Common myeloid progenitor, CD34-positive (primary cell): ENCODE results near the gene LRMDA.

Experiments used
- CTCF ChIA-PET: fragments of 350-600 bp; sonication (Branson Sonifier 250); formaldehyde crosslinking; loops from one replicate; lab custom pipeline; 2021; ENCODE audit warnings: antibody characterized with exemption; lab: Charles Lee
- POLR2A ChIA-PET: fragments of 350-600 bp; sonication (Branson Sonifier 250); formaldehyde crosslinking; loops from one replicate; lab custom pipeline; 2021; ENCODE audit warnings: antibody characterized with exemption; lab: Charles Lee
- DNase-seq, 3 donors: peaks; one replicate each; pipeline versions ENCODE4 v3.0.0 to v3.0.0-alpha.2; 2013
- H3K27ac ChIP-seq, 2 experiments: 1 replicate in 1 of 2; 2 replicates in 1 of 2; pipeline ENCODE4 v1.7.0; 2013; ENCODE audit warnings: inconsistent platforms in 2 of 2, low read length in 2 of 2, mild to moderate bottlenecking in 2 of 2, low read depth in 1 of 2, moderate library complexity in 1 of 2; ENCODE audit not compliant: severe bottlenecking in 2 of 2, insufficient read depth in 1 of 2, poor library complexity in 1 of 2
- H3K27me3 ChIP-seq, 5 experiments: replicated peaks in 2 of 5; 1 replicate in 3 of 5; 2 replicates in 2 of 5; pipeline versions ENCODE4 v1.6.1 to v1.7.0; 2013; ENCODE audit warnings: low read length in 4 of 5, mild to moderate bottlenecking in 2 of 5, moderate library complexity in 2 of 5, inconsistent platforms in 1 of 5; ENCODE audit not compliant: insufficient read depth in 5 of 5, control insufficient read depth in 4 of 5
- H3K36me3 ChIP-seq, 4 experiments: 1 replicate in 2 of 4; 2 replicates in 2 of 4; pipeline versions ENCODE4 v1.6.1 to v1.7.0; 2013; ENCODE audit warnings: low read length in 3 of 4, control low read depth in 1 of 4, mild to moderate bottlenecking in 1 of 4; ENCODE audit not compliant: control insufficient read depth in 4 of 4, insufficient read depth in 4 of 4
- H3K4me1 ChIP-seq, 4 experiments: 1 replicate in 3 of 4; 2 replicates in 1 of 4; pipeline versions ENCODE4 v1.6.1 to v1.7.1; 2013; ENCODE audit warnings: low read length in 3 of 4, mild to moderate bottlenecking in 3 of 4, control low read depth in 1 of 4, inconsistent platforms in 1 of 4, moderate library complexity in 1 of 4; ENCODE audit not compliant: control insufficient read depth in 4 of 4, insufficient read depth in 4 of 4; ENCODE audit errors: control extremely low read depth in 1 of 4
- H3K4me3 ChIP-seq, 7 experiments: 1 replicate in 4 of 7; 2 replicates in 3 of 7; pipeline versions ENCODE4 v1.5.1 to v1.7.0; 2013; ENCODE audit warnings: mild to moderate bottlenecking in 7 of 7, low read length in 6 of 7, moderate library complexity in 6 of 7, inconsistent platforms in 2 of 7, low read depth in 2 of 7, control low read depth in 1 of 7; ENCODE audit not compliant: insufficient read depth in 4 of 7, control insufficient read depth in 1 of 7; ENCODE audit errors: extremely low read depth in 1 of 7
- H3K9me3 ChIP-seq, 5 experiments: 1 replicate in 4 of 5; 2 replicates in 1 of 5; pipeline versions ENCODE4 v1.6.1 to v1.7.1; 2013; ENCODE audit warnings: low read length in 4 of 5, mild to moderate bottlenecking in 2 of 5, inconsistent platforms in 1 of 5, low read depth in 1 of 5, moderate library complexity in 1 of 5; ENCODE audit not compliant: control insufficient read depth in 4 of 5, insufficient read depth in 2 of 5; ENCODE audit errors: control extremely low read depth in 1 of 5
- WGBS: methylation state at CpG from one replicate; pipeline ENCODE4 v1.1.5; 2013; ENCODE audit not compliant: insufficient coverage; 5-methylcytosine and 5-hydroxymethylcytosine counted together

Gene LRMDA

DNA sequence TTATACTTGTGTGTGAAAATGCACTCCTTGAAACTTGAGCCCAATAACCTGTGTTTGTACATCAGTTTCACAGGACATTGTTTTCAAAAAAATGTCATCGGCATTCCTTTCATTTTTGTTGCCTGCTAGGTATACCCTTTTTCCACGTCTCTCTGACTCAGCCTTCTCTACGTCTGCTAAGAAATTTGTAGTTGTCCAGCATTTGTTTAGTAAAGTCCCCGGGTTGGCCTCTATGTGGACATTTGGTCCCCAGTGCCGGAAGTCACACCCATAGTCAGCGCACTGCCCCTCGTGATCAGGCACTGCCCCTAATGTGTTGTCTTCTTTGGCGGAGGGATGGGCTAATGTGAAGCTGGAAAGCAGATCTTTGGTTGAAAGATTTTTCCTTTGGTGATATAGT is 222.3 kb downstream of the LRMDA start:
- no peaks in the 10 kb centered on the region for H3K27me3 ChIP-seq
- no peak overlapping the region for H3K27ac ChIP-seq
- H3K4me3 ChIP-seq: no peak overlapping the region
- CTCF ChIA-PET: no interaction called here
- POLR2A ChIA-PET: no interaction called here
- no peaks in the 10 kb centered on the region for H3K9me3 ChIP-seq
- H3K4me1 ChIP-seq: peaks cover 0 to 6% (median 2%) of the 10 kb centered on the region in 4 experiments
- 94% methylated on average over 7 of the region's 8 CpGs for WGBS
- DNase-seq: no peak
- peaks cover 0 to 2% (median 0%) of the 10 kb centered on the region in 4 experiments for H3K36me3 ChIP-seq

DNA sequence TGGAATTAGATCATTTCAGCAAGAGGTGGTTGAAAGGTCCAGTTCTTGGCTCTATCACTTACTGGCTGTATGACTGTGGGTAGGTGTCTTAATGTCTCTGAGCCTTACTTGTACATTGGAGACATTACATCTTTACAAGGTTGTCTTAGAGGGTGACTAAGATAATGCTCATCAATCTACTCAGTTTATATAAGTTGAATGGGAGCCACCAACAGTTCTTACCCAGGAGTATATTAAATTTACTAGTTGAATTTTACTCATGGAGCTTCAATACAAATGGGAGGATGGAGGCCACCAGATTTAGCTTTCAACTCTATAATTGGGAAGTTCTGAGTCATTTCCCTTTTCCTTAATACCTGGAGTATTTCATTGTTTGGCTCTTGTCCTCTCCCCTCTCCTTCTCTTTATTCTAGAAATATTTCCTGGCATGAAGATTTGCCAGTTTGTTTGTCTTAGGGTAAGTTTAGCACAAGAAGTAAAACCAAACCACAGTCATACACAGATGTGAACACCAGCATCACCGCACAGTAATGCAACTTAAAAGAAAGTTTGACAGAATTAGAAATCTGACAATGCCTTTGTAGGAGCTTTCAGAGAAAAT is 222.8 kb downstream of the LRMDA start:
- WGBS: no CpG with 5 or more reads among the region's 1 CpG
- DNase-seq: no peak
- Histone ChIP-seq H3K27me3 (no peaks in the 10 kb centered on the region), H3K4me1 (peaks cover 0 to under 1% (median 0%) of the 10 kb centered on the region in 4 experiments), H3K4me3 (no peak overlapping the region), H3K36me3 (peaks cover 0 to 2% (median 0%) of the 10 kb centered on the region in 4 experiments), H3K27ac (no peak overlapping the region), H3K9me3 (no peaks in the 10 kb centered on the region)
- ChIA-PET CTCF (no interaction called here), POLR2A (interaction anchor here (0.6 kb wide), 1 partner anchor 219 kb away, joined by 3 read pairs; no protein-coding TSS in a partner anchor)

DNA sequence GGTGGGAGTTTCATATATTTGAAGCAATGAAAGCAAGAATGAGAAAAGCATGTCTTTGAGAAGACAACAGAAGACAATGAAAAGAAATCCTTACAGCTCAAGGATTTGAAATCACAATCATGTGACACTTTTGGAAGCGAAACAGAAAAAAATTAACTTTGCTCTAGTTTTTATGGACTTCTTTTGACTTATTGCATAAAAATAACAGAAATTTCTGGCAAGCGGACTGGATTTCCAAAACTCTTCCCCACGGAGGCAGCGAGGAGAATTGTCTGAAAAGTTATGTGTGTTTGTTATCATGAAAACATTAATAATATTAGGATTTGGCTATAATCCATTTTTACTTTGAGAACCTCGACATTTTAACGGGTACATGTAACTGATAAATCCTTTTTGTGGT is 223.3 kb downstream of the LRMDA start:
- CTCF ChIA-PET: no interaction called here
- 100% methylated on average over 1 of the region's 6 CpGs for WGBS
- H3K27ac ChIP-seq: no peak overlapping the region
- H3K4me3 ChIP-seq: no peak overlapping the region
- H3K36me3 ChIP-seq: peaks cover 0 to 2% (median 0%) of the 10 kb centered on the region in 4 experiments
- H3K9me3 ChIP-seq: no peaks in the 10 kb centered on the region
- no peak for DNase-seq
- H3K4me1 ChIP-seq: no peaks in the 10 kb centered on the region
- H3K27me3 ChIP-seq: no peaks in the 10 kb centered on the region
- POLR2A ChIA-PET: interaction anchor here (0.6 kb wide), 1 partner anchor 219 kb away, joined by 3 read pairs; no protein-coding TSS in a partner anchor

DNA sequence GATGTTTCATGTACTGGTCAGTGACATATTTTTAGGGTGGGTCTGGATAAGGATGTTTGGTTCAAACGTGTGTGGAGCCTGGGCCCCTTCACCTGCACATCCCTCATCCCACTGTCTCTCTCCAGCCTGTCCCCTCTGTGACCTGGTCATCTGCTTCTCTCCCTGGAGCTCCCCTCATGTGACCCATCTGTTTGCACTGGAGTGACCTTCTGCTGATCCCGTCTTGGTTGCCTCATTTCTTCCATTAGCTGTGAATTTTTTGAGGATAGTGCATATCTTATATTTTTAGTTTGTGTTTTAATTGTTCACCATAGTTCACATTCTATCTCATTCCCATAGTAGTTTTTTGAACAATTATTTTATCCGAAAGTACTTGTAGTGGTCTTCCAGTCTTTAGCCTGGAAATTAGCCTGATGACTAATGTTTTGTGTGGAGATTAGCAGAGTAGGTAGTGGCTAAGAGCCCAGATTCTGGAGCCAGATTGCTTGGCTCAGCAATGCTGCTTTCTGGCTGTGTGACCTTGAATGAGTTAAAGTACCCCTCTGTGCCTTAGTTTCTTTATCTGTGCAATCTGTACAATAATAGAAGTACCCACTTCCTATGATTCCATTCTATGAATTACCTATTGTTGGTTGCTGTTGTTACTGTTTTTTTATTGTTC is 224.5 kb downstream of the LRMDA start:
- Histone ChIP-seq H3K36me3 (peaks cover 0 to 2% (median 0%) of the 10 kb centered on the region in 4 experiments), H3K9me3 (no peaks in the 10 kb centered on the region), H3K4me1 (peaks cover 0 to 5% (median 3%) of the 10 kb centered on the region in 4 experiments), H3K27ac (no peak overlapping the region), H3K4me3 (no peak overlapping the region), H3K27me3 (no peaks in the 10 kb centered on the region)
- no peak for DNase-seq
- no CpG with 5 or more reads among the region's 3 CpGs for WGBS
- ChIA-PET POLR2A (no interaction called here), CTCF (no interaction called here)

DNA sequence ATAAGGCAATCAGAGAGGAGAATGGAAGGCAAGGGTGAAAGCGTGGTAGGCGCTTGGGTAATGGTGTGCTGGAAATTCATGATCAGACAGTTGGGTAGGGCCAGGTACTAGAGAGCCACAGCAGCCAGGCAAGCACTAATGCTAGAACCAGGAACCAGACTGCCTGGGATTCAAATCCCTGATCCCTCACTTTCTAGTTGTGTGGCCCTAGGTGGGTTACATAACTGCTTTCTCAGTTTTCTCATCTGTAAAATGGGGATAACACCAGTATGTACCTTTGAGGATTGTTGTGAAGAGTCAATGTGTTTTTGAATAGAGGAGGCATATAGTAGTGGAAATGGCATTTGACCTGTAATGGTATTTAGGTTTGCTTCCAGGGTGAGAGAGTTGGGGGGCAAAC is 225.9 kb downstream of the LRMDA start:
- H3K36me3 ChIP-seq: peaks cover 0 to 2% (median 0%) of the 10 kb centered on the region in 4 experiments
- no peak overlapping the region for H3K27ac ChIP-seq
- WGBS: 100% methylated on average over 2 of the region's 2 CpGs
- POLR2A ChIA-PET: no interaction called here
- peaks cover 0 to 8% (median 6%) of the 10 kb centered on the region in 4 experiments for H3K4me1 ChIP-seq
- no peak for DNase-seq
- H3K4me3 ChIP-seq: no peak overlapping the region
- no peaks in the 10 kb centered on the region for H3K27me3 ChIP-seq
- CTCF ChIA-PET: no interaction called here
- H3K9me3 ChIP-seq: no peaks in the 10 kb centered on the region

DNA sequence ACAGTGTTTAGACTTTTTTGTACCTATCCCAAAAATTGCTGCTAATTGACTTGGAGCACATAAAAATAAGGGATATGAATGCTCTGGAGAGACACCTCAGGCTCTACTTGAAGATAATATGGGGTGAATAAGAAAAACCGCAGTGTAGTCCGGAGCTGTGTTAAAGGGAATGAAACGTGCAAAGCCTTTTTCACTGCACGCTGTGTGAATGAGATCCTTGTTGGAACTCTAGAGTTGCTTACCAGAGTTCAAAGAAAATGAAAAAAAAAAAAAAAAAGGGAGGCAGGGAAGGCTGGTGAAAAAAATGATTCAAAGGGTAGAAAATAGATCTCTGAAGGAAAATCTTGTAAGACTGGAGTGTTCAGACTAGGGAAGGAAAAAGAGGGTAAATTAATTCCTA is 226.6 kb downstream of the LRMDA start:
- H3K9me3 ChIP-seq: no peaks in the 10 kb centered on the region
- H3K36me3 ChIP-seq: peaks cover 0 to 2% (median under 1%) of the 10 kb centered on the region in 4 experiments
- H3K4me3 ChIP-seq: no peak overlapping the region
- DNase-seq: no peak
- WGBS: 100% methylated on average over 4 of the region's 4 CpGs
- peaks cover 0 to 8% (median 6%) of the 10 kb centered on the region in 4 experiments for H3K4me1 ChIP-seq
- H3K27ac ChIP-seq: no peak overlapping the region
- POLR2A ChIA-PET: no interaction called here
- H3K27me3 ChIP-seq: no peaks in the 10 kb centered on the region
- CTCF ChIA-PET: no interaction called here

DNA sequence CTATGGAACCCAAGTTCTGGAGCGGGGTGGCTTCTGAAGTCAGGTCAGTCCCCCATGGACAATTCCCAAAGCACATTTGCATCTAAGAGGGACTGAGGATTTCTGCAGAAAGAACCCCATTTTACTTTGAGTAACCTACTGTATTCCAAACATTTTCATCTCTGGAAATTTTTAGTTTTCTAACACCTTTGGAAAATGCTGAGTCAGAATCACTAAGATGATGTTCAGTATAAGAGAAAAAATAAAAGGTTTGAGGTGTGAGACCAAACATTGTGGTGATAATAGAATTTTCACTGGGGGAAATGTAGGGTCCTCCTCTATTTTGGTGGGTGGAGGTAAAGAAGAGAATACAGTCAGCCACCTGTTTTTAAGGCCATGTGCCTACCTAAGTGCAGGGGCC is 227.1 kb downstream of the LRMDA start:
- H3K9me3 ChIP-seq: no peaks in the 10 kb centered on the region
- ChIA-PET CTCF (no interaction called here), POLR2A (no interaction called here)
- H3K27me3 ChIP-seq: no peaks in the 10 kb centered on the region
- H3K4me1 ChIP-seq: peaks cover 0 to 8% (median 6%) of the 10 kb centered on the region in 4 experiments
- H3K27ac ChIP-seq: no peak overlapping the region
- no peak for DNase-seq
- WGBS: no CpG with 5 or more reads among the region's 1 CpG
- H3K36me3 ChIP-seq: peaks cover 0 to 2% (median under 1%) of the 10 kb centered on the region in 4 experiments
- H3K4me3 ChIP-seq: no peak overlapping the region
